HEK293 (cell line): Measurements from ENCODE around the gene CCDC43.
"Not testable (repeated sequence)": the region's sequence is repeated elsewhere in the genome, so short reads cannot be mapped to it uniquely, and the experiment has no call there.

Experiments
- CTCF ChIA-PET: fragments of 350-600 bp; formaldehyde crosslinking; extraction: SDS; loops from one replicate; lab custom pipeline; 2021; ENCODE audit warnings: antibody characterized with exemption; lab: Yijun Ruan, JAX
- POLR2A ChIA-PET: fragments of 300-600 bp; formaldehyde crosslinking; extraction: SDS; loops from one replicate; lab custom pipeline; 2020; ENCODE audit warnings: antibody characterized with exemption, inconsistent platforms; lab: Yijun Ruan, JAX
- H3K27ac ChIP-seq: fragments of 200-500 bp; sonication (Bioruptor generic); 2 replicates; pipeline ENCODE4 v1.5.1; 2014; ENCODE audit warnings: low read depth, low read length, control low read depth, inconsistent platforms; ENCODE audit errors: extremely low read depth
- H3K36me3 ChIP-seq, 2 experiments: fragments of 200-500 bp in 1 of 2; sonication (Bioruptor generic) in 1 of 2; 1 replicate in 1 of 2; 2 replicates in 1 of 2; pipeline ENCODE4 v1.5.1; 2014 to 2017; ENCODE audit warnings: inconsistent platforms in 2 of 2, low read length in 2 of 2; ENCODE audit not compliant: control insufficient read depth in 2 of 2, insufficient read depth in 1 of 2
- H3K4me1 ChIP-seq: fragments of 200-500 bp; sonication (Bioruptor generic); 2 replicates; pipeline ENCODE4 v1.5.1; 2014; ENCODE audit warnings: mild to moderate bottlenecking, low read length, inconsistent platforms; ENCODE audit not compliant: control insufficient read depth, insufficient read depth
- H3K4me3 ChIP-seq: 2 replicates; pipeline ENCODE4 v1.5.1; 2011; ENCODE audit warnings: low read depth, mild to moderate bottlenecking, control low read depth, low read length, moderate library complexity
- H3K9me3 ChIP-seq: fragments of 200-500 bp; sonication (Bioruptor generic); 2 replicates; pipeline ENCODE4 v1.5.1; 2014; ENCODE audit warnings: low read depth, low read length, inconsistent platforms; ENCODE audit not compliant: control insufficient read depth, insufficient read depth
- CTCF ChIP-seq: fragments of 450-650 bp; formaldehyde crosslinking; IDR thresholded peaks from 2 replicates; pipeline ENCODE4 v1.5.1; 2016; ENCODE audit warnings: missing biosample characterization, missing genetic modification characterization
- GLI4 ChIP-seq: fragments of 450-650 bp; formaldehyde crosslinking; IDR thresholded peaks from 2 replicates; pipeline ENCODE4 v1.5.1; 2016; ENCODE audit warnings: missing biosample characterization, missing genetic modification characterization
- KLF1 ChIP-seq: fragments of 450-650 bp; formaldehyde crosslinking; IDR thresholded peaks from 2 replicates; pipeline ENCODE4 v1.5.1; 2016; ENCODE audit warnings: missing biosample characterization, missing genetic modification characterization
- KLF7 ChIP-seq: fragments of 450-650 bp; formaldehyde crosslinking; IDR thresholded peaks from 2 replicates; pipeline ENCODE4 v1.5.1; 2016; ENCODE audit warnings: missing biosample characterization, missing genetic modification characterization, borderline replicate concordance
- KLF8 ChIP-seq: fragments of 450-650 bp; formaldehyde crosslinking; IDR thresholded peaks from 2 replicates; pipeline ENCODE4 v1.5.1; 2016; ENCODE audit warnings: missing biosample characterization, missing genetic modification characterization
- YY2 ChIP-seq: fragments of 450-650 bp; formaldehyde crosslinking; IDR thresholded peaks from 2 replicates; pipeline ENCODE4 v1.5.1; 2016; ENCODE audit warnings: missing biosample characterization, missing genetic modification characterization
- ZBTB11 ChIP-seq: fragments of 450-650 bp; formaldehyde crosslinking; conservative IDR thresholded peaks from 2 replicates; pipeline ENCODE4 v1.5.1; 2016; ENCODE audit warnings: low read depth, missing biosample characterization, missing genetic modification characterization
- ZBTB21 ChIP-seq: fragments of 450-650 bp; formaldehyde crosslinking; IDR thresholded peaks from 2 replicates; pipeline ENCODE4 v1.5.1; 2017; ENCODE audit warnings: missing biosample characterization, missing genetic modification characterization
- ZBTB8A ChIP-seq: fragments of 450-650 bp; formaldehyde crosslinking; IDR thresholded peaks from 2 replicates; pipeline ENCODE4 v1.5.1; 2016; ENCODE audit warnings: missing biosample characterization, missing genetic modification characterization
- ZNF133 ChIP-seq: fragments of 450-650 bp; formaldehyde crosslinking; IDR thresholded peaks from 2 replicates; pipeline ENCODE4 v1.5.1; 2016; ENCODE audit warnings: missing biosample characterization, missing genetic modification characterization
- ZNF140 ChIP-seq: fragments of 450-650 bp; formaldehyde crosslinking; IDR thresholded peaks from 2 replicates; pipeline ENCODE4 v1.5.1; 2016; ENCODE audit warnings: missing biosample characterization, missing genetic modification characterization
- ZNF2 ChIP-seq: fragments of 450-650 bp; formaldehyde crosslinking; IDR thresholded peaks from 2 replicates; pipeline ENCODE4 v1.5.1; 2016; ENCODE audit warnings: missing biosample characterization, missing genetic modification characterization
- ZNF266 ChIP-seq: fragments of 450-650 bp; formaldehyde crosslinking; IDR thresholded peaks from 2 replicates; pipeline ENCODE4 v1.5.1; 2016; ENCODE audit warnings: missing biosample characterization, missing genetic modification characterization, low read depth
- ZNF292 ChIP-seq: fragments of 450-650 bp; formaldehyde crosslinking; IDR thresholded peaks from 2 replicates; pipeline ENCODE4 v1.5.1; 2016; ENCODE audit warnings: low read depth, missing biosample characterization, missing genetic modification characterization, borderline replicate concordance
- ZNF354C ChIP-seq: fragments of 450-650 bp; formaldehyde crosslinking; IDR thresholded peaks from 2 replicates; pipeline ENCODE4 v1.5.1; 2016; ENCODE audit warnings: missing biosample characterization, missing genetic modification characterization, low read depth, borderline replicate concordance
- ZNF394 ChIP-seq: fragments of 450-650 bp; formaldehyde crosslinking; IDR thresholded peaks from 2 replicates; pipeline ENCODE4 v1.5.1; 2016; ENCODE audit warnings: missing biosample characterization, missing genetic modification characterization, mild to moderate bottlenecking, moderate library complexity, borderline replicate concordance
- ZNF426 ChIP-seq: fragments of 450-650 bp; formaldehyde crosslinking; IDR thresholded peaks from 2 replicates; pipeline ENCODE4 v1.5.1; 2017; ENCODE audit warnings: missing biosample characterization, missing genetic modification characterization, mild to moderate bottlenecking, inconsistent platforms, moderate library complexity
- ZNF558 ChIP-seq: fragments of 450-650 bp; formaldehyde crosslinking; IDR thresholded peaks from 2 replicates; pipeline ENCODE4 v1.5.1; 2016; ENCODE audit warnings: missing biosample characterization, missing genetic modification characterization
- ZNF600 ChIP-seq: fragments of 450-650 bp; formaldehyde crosslinking; IDR thresholded peaks from 2 replicates; pipeline ENCODE4 v1.5.1; 2016; ENCODE audit warnings: missing biosample characterization, missing genetic modification characterization
- ZNF623 ChIP-seq: fragments of 450-650 bp; formaldehyde crosslinking; IDR thresholded peaks from 2 replicates; pipeline ENCODE4 v1.5.1; 2016; ENCODE audit warnings: missing biosample characterization, missing genetic modification characterization
- ZNF629 ChIP-seq: fragments of 450-650 bp; formaldehyde crosslinking; IDR thresholded peaks from 2 replicates; pipeline ENCODE4 v1.5.1; 2017; ENCODE audit warnings: missing biosample characterization, missing genetic modification characterization
- ZNF654 ChIP-seq: fragments of 450-650 bp; formaldehyde crosslinking; IDR thresholded peaks from 2 replicates; pipeline ENCODE4 v1.5.1; 2016; ENCODE audit warnings: low read depth, missing biosample characterization, missing genetic modification characterization

The CCDC43 gene

GRCh38 chr17:44700288-44700687, 10.7 kb upstream of the CCDC43 start (continued):
- 0 out of 2 replicates have a peak, but pooled peaks have one; percentile 15 for TF ChIP-seq ZNF654 (tag by site-specific recombination)
- 0 out of 2 replicates have a peak, but pooled peaks have one; percentile 50 for TF ChIP-seq ZNF266 (tag by site-specific recombination)
- peak; percentile 49; the same call in 1 of the 2 replicates for TF ChIP-seq ZNF140
- 0 out of 2 replicates have a peak, but pooled peaks have one; percentile 48 for TF ChIP-seq ZBTB21
- peak; percentile 64; the same call in 1 of the 2 replicates for TF ChIP-seq ZNF558 (tag by site-specific recombination)
- peak; percentile 65 for TF ChIP-seq ZNF426
- TF ChIP-seq ZNF292 (tag by site-specific recombination), result 0 out of 2 replicates have a peak, but pooled peaks have one; percentile 27
- peak; percentile 91 for TF ChIP-seq ZNF394 (tag by site-specific recombination)
- peak; percentile 34; the same call in 1 of the 2 replicates for TF ChIP-seq ZNF629 (tag by site-specific recombination)
- TF ChIP-seq ZBTB8A (tag by site-specific recombination), result peak; percentile 56
- TF ChIP-seq ZBTB11 (tag by site-specific recombination), result peak; percentile 58; the same call in 1 of the 2 replicates
- peak; percentile 53; the same call in 1 of the 2 replicates for TF ChIP-seq ZNF354C (tag by site-specific recombination)

GRCh38 chr17:44693609-44694008, 4.0 kb upstream of the CCDC43 start:
- H3K9me3 ChIP-seq, result no peaks in the 10 kb centered on the region
- CTCF ChIA-PET, result interaction anchor here (0.7 kb wide), 1 partner anchor 165 kb away, joined by 3 read pairs; no protein-coding TSS in a partner anchor
- no peak overlapping the region for H3K27ac ChIP-seq
- H3K4me1 ChIP-seq, result no peaks in the 10 kb centered on the region
- POLR2A ChIA-PET, result interaction anchor here (1.1 kb wide), 1 partner anchor 15 kb away, joined by 4 read pairs; the partner anchor contains the start of gene DBF4B
- H3K4me3 ChIP-seq, result no peak overlapping the region
- TF ChIP-seq KLF8, result peak; percentile 70
- TF ChIP-seq KLF7 (tag by site-specific recombination), result peak; percentile 73; the same call in 1 of the 2 replicates
- peak; percentile 96 for TF ChIP-seq KLF1 (tag by site-specific recombination)
- no peak for TF ChIP-seq ZNF354C (tag by site-specific recombination)
- no peak for TF ChIP-seq GLI4 (tag by site-specific recombination)
- no peaks in the 10 kb centered on the region for H3K36me3 ChIP-seq

- CTCF ChIA-PET, result interaction anchor here (0.7 to 2.5 kb wide), 6 partner anchors 26 to 186 kb away, joined by 3 to 12 read pairs (median 3); no protein-coding TSS in a partner anchor
- peaks cover 12 to 15% of the 10 kb centered on the region in 2 experiments; a peak in 2 of 3 replicates for H3K36me3 ChIP-seq
- POLR2A ChIA-PET, result interaction anchor here (1.1 to 2.5 kb wide), 5 partner anchors 8 to 328 kb away, joined by 4 to 19 read pairs (median 5); partner anchors contain the start of genes ADAM11, DBF4B and FAM171A2
- H3K27ac ChIP-seq, result peak overlapping the region; percentile 72
- peak; percentile 13; the same call in 1 of the 2 replicates for TF ChIP-seq ZNF623
- TF ChIP-seq ZNF654 (tag by site-specific recombination), result 0 out of 2 replicates have a peak, but pooled peaks have one; percentile 11
- TF ChIP-seq ZBTB21, result peak; percentile 75
- peak; percentile 57 for TF ChIP-seq CTCF
- peak; percentile 32; the same call in 1 of the 2 replicates for TF ChIP-seq ZNF133
- 0 out of 2 replicates have a peak, but pooled peaks have one; percentile 28 for TF ChIP-seq ZNF2 (tag by site-specific recombination)
- 0 out of 2 replicates have a peak, but pooled peaks have one; percentile 3 for TF ChIP-seq YY2
- peak; percentile 68 for TF ChIP-seq ZNF629 (tag by site-specific recombination)
- TF ChIP-seq ZNF600 (tag by site-specific recombination), result 0 out of 2 replicates have a peak, but pooled peaks have one; percentile 60
- H3K4me1 ChIP-seq, H3K4me3 ChIP-seq, H3K9me3 ChIP-seq: not testable (repeated sequence)
Measured at GRCh38 chr17:44690746-44691306, 1.2 kb upstream of the CCDC43 start.
